Activated CD4-positive, alpha-beta T cell treated with anti-CD3 and anti-CD28 coated beads, Interleukin-2, amount 10 ng/mL, durations not matched to agents 24 days and 14 days (primary cell): ENCODE data around the gene MAPK6. TPM values are rescaled to one million over a fixed set of nuclear protein-coding genes. Genes with fewer than 3 reads are reported as not detected.

ENCODE experiments used
- DNase-seq: peaks from one replicate; pipeline ENCODE4 v3.0.0; 2022
- H3K27ac Mint-ChIP-seq: one replicate; pipeline ENCODE4 v1.8.0; 2022; ENCODE audit warnings: mild to moderate bottlenecking, mixed read lengths
- H3K27me3 Mint-ChIP-seq: one replicate; pipeline ENCODE4 v1.8.0; 2022; ENCODE audit warnings: mixed read lengths
- H3K36me3 Mint-ChIP-seq: one replicate; pipeline ENCODE4 v1.8.0; 2022; ENCODE audit warnings: low read depth, mild to moderate bottlenecking, mixed read lengths
- H3K4me1 Mint-ChIP-seq: one replicate; pipeline ENCODE4 v1.8.0; 2021; ENCODE audit warnings: mixed read lengths
- H3K4me3 Mint-ChIP-seq: one replicate; pipeline ENCODE4 v1.8.0; 2022; ENCODE audit warnings: mild to moderate bottlenecking, moderate library complexity, mixed read lengths
- H3K9me3 Mint-ChIP-seq: one replicate; pipeline ENCODE4 v1.8.0; 2021; ENCODE audit warnings: mixed read lengths
- intact Hi-C: fragments of 100-400 bp; cut with micrococcal nuclease; formaldehyde crosslinking; loops from one replicate; pipeline ENCODE4 v1.15.1; 2023
- total RNA-seq: library from RNA; stranded (reverse); gene quantifications from 2 replicates; pipeline ENCODE4 v1.2.3, GENCODE V29; 2022

MAPK6 gene
- total RNA-seq, 1 donor from 2014 or later, result 60.9 TPM

DNA sequence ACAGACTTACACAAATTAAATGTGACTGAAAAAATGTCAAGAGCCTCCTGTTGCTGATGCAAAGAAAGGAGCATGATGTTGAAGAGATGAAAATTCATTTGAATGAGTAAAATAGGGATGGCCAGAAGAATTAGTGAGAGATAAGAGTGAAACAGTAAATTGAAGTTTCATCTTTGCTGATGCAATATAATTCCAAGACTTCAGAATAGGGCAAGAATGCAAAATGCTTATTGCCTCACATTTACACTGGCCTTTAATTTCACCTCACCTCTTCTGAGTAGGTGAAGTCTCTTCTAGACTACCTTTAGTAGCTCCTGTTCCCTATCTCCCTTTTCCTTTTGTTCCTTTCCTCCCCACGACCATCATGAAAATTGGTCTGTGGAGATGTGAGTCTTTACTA, 15.3 kb upstream of the MAPK6 start:
- H3K27me3 Mint-ChIP-seq, result no peaks in the 10 kb centered on the region
- DNase-seq, result no peak
- intact Hi-C loops, result no loop called here
- no peak overlapping the region for H3K4me3 Mint-ChIP-seq
- no peaks in the 10 kb centered on the region for H3K36me3 Mint-ChIP-seq
- H3K9me3 Mint-ChIP-seq, result peaks cover 6% of the 10 kb centered on the region
- H3K27ac Mint-ChIP-seq, result no peak overlapping the region
- H3K4me1 Mint-ChIP-seq, result peaks cover 45% of the 10 kb centered on the region

- no peaks in the 10 kb centered on the region for H3K27me3 Mint-ChIP-seq
- H3K9me3 Mint-ChIP-seq, result peaks cover 6% of the 10 kb centered on the region
- no peak for DNase-seq
- H3K4me3 Mint-ChIP-seq, result no peak overlapping the region
- peak overlapping the region; percentile 82 for H3K27ac Mint-ChIP-seq
- H3K36me3 Mint-ChIP-seq, result no peaks in the 10 kb centered on the region
- peaks cover 51% of the 10 kb centered on the region for H3K4me1 Mint-ChIP-seq
- intact Hi-C loops, result no loop called here
Observed at GRCh38 chr15:52004806-52005205, 14.2 kb upstream of the MAPK6 start.

DNA sequence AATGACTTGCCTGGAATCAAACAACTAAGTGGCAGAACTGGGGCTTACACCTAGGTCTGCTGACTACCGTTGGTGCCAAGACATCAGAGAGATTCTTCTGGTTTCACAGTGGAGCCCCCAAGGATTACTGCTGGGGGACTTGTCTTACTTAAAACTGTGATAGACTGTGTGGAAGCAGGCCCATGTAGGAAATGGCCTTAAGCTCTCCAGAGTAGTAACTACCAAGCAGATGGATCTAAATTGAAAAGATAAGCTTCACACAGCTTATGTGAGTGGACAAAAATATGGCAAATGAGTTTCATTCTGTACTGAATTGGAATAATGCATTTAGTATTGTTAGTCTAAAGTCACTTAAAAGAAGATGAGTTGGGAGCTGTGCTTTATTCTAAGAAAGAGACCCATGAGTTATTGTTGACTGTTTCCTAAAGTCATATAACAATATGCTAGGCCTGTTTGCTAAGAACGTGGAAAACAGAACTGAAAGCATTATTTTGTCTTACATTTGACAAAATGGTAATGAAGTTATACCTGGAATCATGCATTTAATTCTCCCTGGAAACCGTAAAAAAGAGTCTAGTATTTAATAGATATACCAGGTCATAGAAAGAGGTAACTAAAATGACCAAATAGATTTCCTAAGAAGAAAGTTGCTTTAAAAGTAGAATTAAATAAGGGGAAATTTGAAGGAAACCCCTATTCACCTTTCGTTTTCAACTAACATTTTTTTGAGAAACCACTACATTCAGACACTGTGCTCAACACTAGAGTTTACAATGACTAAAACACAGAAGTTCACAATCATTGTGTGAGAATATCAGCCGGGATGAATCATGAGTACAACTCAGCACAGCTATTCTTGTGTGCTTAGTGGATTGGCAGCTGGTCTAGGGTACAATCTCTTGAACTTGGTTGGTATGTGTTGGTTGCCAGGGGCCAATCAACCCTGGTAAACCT, 13.0 kb upstream of the MAPK6 start:
- no peaks in the 10 kb centered on the region for H3K36me3 Mint-ChIP-seq
- no peaks in the 10 kb centered on the region for H3K27me3 Mint-ChIP-seq
- peaks cover 6% of the 10 kb centered on the region for H3K9me3 Mint-ChIP-seq
- H3K4me1 Mint-ChIP-seq, result peaks cover 57% of the 10 kb centered on the region
- intact Hi-C loops, result loop anchor here (1.0 to 2.0 kb wide), 4 partner anchors 15 to 553 kb away; partner anchors contain the start of gene LYSMD2
- H3K4me3 Mint-ChIP-seq, result peak overlapping the region; percentile 51
- H3K27ac Mint-ChIP-seq, result peak overlapping the region; percentile 82
- DNase-seq, result peak; percentile 73

DNA sequence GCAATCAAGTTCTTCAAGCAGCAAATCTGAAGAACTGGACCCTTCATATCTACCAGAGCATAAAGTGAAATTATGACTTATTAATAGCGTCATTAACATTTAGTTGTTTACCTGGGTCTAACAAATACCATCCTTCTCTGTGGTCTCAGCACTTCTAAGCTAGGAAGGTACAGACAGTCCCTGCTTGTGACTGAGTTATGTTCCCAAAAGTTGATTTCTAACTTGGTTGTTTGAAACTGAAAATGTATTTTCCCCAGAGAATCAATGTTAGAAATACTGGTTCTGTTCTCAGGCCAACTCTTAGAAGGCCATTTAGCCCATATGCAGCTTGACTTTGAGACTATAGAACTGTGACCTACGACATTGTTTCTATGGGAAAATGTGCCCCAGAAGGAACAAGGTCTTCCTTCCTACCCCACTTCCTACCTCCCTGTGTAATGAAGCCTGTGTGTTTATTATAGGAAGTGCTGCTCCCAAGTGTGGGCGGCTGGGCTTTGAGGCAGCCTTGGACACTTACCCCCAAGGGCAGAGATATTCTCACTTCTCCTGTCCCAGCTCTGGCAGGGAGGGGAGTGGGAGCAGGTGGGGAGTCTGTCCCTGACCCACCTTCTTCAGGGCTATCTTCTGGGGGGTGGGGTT, 12.2 kb upstream of the MAPK6 start:
- H3K4me1 Mint-ChIP-seq, result peaks cover 64% of the 10 kb centered on the region
- peak overlapping the region; percentile 82 for H3K27ac Mint-ChIP-seq
- H3K4me3 Mint-ChIP-seq, result peak overlapping the region; percentile 49
- H3K9me3 Mint-ChIP-seq, result peaks cover 6% of the 10 kb centered on the region
- H3K27me3 Mint-ChIP-seq, result no peaks in the 10 kb centered on the region
- DNase-seq, result no peak
- H3K36me3 Mint-ChIP-seq, result no peaks in the 10 kb centered on the region
- intact Hi-C loops, result loop anchor here (1.0 to 2.0 kb wide), 4 partner anchors 14 to 552 kb away; partner anchors contain the start of gene LYSMD2

GRCh38 chr15:52008359-52008697, 10.7 kb upstream of the MAPK6 start:
- H3K4me1 Mint-ChIP-seq, result peaks cover 68% of the 10 kb centered on the region
- no peaks in the 10 kb centered on the region for H3K9me3 Mint-ChIP-seq
- no peaks in the 10 kb centered on the region for H3K27me3 Mint-ChIP-seq
- no peaks in the 10 kb centered on the region for H3K36me3 Mint-ChIP-seq
- no peak for DNase-seq
- intact Hi-C loops, result no loop called here
- H3K27ac Mint-ChIP-seq, result peak overlapping the region; percentile 80
- H3K4me3 Mint-ChIP-seq, result peak overlapping the region; percentile 57

DNA sequence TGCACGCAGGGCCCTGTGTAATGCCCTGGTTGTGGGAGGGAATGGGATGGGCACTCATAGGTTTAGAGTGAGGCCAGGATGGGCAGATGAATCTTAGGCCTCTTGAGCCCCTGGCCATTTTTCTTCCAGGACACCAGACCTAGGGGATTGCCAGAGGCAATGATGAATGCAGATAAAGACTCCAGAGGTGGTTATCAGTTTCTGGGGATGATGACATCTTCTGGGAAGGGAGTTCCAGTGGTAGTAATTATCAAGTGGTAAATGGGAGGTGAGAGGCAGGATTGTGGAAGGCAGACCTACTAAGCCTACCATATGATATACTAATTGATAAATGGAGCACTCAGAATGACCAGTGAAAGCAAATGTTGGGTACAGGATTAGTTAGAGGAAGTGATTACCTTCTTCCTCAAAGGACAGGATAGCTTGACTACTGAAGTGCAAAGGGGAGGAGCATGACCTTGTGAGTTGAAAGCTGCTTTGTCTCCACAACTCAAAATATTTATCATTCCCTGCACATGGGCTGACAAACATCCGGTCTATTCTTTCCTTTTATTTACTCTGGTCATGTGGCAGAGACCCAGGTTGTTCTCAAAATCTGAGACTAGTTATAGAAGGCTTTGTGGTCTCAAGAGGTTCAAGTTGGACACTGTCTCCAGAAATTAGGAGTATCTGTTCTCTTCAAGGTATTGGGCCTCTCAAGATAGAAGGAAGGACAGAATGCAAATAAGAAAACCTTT, 10.2 kb upstream of the MAPK6 start:
- no peak for DNase-seq
- peaks cover 68% of the 10 kb centered on the region for H3K4me1 Mint-ChIP-seq
- no peaks in the 10 kb centered on the region for H3K36me3 Mint-ChIP-seq
- H3K27me3 Mint-ChIP-seq, result no peaks in the 10 kb centered on the region
- H3K27ac Mint-ChIP-seq, result peak overlapping the region; percentile 80
- H3K4me3 Mint-ChIP-seq, result no peak overlapping the region
- no peaks in the 10 kb centered on the region for H3K9me3 Mint-ChIP-seq
- intact Hi-C loops, result no loop called here

GRCh38 chr15:52010633-52011595, 8.1 kb upstream of the MAPK6 start:
- H3K27me3 Mint-ChIP-seq, result no peaks in the 10 kb centered on the region
- H3K4me3 Mint-ChIP-seq, result no peak overlapping the region
- no peak for DNase-seq
- H3K9me3 Mint-ChIP-seq, result no peaks in the 10 kb centered on the region
- peaks cover 56% of the 10 kb centered on the region for H3K4me1 Mint-ChIP-seq
- peak overlapping the region; percentile 40 for H3K27ac Mint-ChIP-seq
- intact Hi-C loops, result loop anchor here (5.0 kb wide), 2 partner anchors 39 to 179 kb away; partner anchors contain the start of gene LEO1
- H3K36me3 Mint-ChIP-seq, result no peaks in the 10 kb centered on the region

- Mint-ChIP-seq H3K4me3 (no peak overlapping the region), H3K27me3 (no peaks in the 10 kb centered on the region), H3K9me3 (no peaks in the 10 kb centered on the region), H3K36me3 (no peaks in the 10 kb centered on the region), H3K27ac (no peak overlapping the region), H3K4me1 (peaks cover 49% of the 10 kb centered on the region)
- DNase-seq, result no peak
- intact Hi-C loops, result loop anchor here (5.0 kb wide), 2 partner anchors 39 to 179 kb away; partner anchors contain the start of gene LEO1
Observed at GRCh38 chr15:52011711-52012144, 7.3 kb upstream of the MAPK6 start.

DNA sequence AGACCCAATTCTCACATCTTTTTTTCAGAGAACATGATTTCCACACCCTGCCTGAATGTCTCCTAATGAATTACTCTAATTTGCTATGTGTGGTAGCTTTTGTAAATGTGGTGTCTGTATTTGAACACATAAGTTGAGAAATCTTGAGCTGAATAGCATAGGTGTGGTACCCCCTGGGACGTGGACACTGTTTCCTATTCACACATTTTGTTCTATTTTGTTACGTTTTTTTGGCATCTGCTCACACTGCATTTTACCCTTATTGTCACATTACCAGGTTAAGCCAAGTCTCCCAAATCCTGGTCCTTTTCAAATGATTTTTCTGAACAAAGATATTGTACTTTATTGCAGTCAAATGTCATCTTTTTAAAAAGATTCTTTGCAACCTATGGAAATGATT, 6.8 kb upstream of the MAPK6 start:
- Mint-ChIP-seq H3K4me3 (no peak overlapping the region), H3K27me3 (peaks cover 3% of the 10 kb centered on the region), H3K27ac (no peak overlapping the region), H3K9me3 (no peaks in the 10 kb centered on the region), H3K36me3 (no peaks in the 10 kb centered on the region), H3K4me1 (peaks cover 45% of the 10 kb centered on the region)
- DNase-seq, result no peak
- intact Hi-C loops, result loop anchor here (5.0 kb wide), 2 partner anchors 40 to 180 kb away; partner anchors contain the start of gene LEO1

- no peaks in the 10 kb centered on the region for H3K9me3 Mint-ChIP-seq
- H3K36me3 Mint-ChIP-seq, result no peaks in the 10 kb centered on the region
- peak overlapping the region; percentile 88 for H3K27ac Mint-ChIP-seq
- peaks cover 8% of the 10 kb centered on the region for H3K27me3 Mint-ChIP-seq
- peak overlapping the region; percentile 7 for H3K4me3 Mint-ChIP-seq
- DNase-seq, result no peak
- H3K4me1 Mint-ChIP-seq, result peaks cover 41% of the 10 kb centered on the region
- intact Hi-C loops, result loop anchor here (1.0 to 5.0 kb wide), 3 partner anchors 8 to 181 kb away; partner anchors contain the start of gene LEO1
Observed at GRCh38 chr15:52013151-52013791, 5.7 kb upstream of the MAPK6 start.

DNA sequence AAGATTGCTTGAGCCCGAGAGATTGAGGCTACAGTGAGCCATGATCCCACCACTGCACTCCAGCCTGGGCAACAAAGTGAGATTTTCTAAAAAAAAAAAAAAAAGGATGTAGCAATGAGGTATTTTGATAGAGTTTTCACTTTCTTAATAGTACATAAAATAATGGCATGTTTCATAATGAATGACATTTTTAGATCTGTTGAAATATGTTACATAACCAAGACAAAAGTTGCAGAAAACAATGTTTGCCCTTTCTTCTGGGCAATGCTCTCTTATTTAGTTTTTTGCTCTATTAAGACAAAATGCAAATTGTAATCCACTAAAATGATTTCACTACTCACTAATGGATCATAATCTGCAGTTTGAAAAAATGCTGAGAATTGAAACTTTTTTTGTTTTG, 4.4 kb upstream of the MAPK6 start:
- intact Hi-C loops, result loop anchor here (5.0 kb wide), 2 partner anchors 42 to 182 kb away; partner anchors contain the start of gene LEO1
- H3K4me3 Mint-ChIP-seq, result no peak overlapping the region
- H3K4me1 Mint-ChIP-seq, result peaks cover 37% of the 10 kb centered on the region
- no peak overlapping the region for H3K27ac Mint-ChIP-seq
- DNase-seq, result no peak
- H3K27me3 Mint-ChIP-seq, result peaks cover 10% of the 10 kb centered on the region
- H3K36me3 Mint-ChIP-seq, result peaks cover 2% of the 10 kb centered on the region
- H3K9me3 Mint-ChIP-seq, result no peaks in the 10 kb centered on the region

DNA sequence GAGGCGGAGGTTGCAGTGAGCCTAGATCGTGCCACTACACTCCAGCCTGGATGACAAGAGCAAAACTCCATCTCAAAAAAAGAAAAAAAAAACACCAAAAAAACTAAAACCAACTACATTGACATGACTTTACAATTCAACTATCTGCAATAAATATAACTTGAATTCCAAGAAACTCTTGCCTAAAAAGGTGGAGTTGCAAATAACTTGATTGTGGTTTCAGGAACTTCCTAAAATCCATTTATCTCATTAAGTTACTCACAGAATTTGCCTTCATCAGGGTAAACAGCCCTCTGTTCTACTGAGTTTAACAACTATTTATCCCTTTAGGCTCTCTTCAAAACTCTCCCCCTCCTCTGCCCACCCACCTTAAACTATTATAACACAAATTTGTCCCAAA, 2.7 kb upstream of the MAPK6 start:
- intact Hi-C loops, result no loop called here
- Mint-ChIP-seq H3K27me3 (peaks cover 10% of the 10 kb centered on the region), H3K36me3 (peaks cover 5% of the 10 kb centered on the region), H3K27ac (no peak overlapping the region), H3K4me3 (no peak overlapping the region), H3K9me3 (no peaks in the 10 kb centered on the region), H3K4me1 (peaks cover 40% of the 10 kb centered on the region)
- no peak for DNase-seq
